Nephron progenitor cell (in vitro differentiated cells): Measurements from ENCODE around the gene SFXN3.

ENCODE experiments used
- DNase-seq: peaks from one replicate; pipeline ENCODE4 v3.0.0; 2021
- H3K27ac Mint-ChIP-seq: 2 replicates; pipeline ENCODE4 v1.8.0; 2021; ENCODE audit warnings: mild to moderate bottlenecking, moderate library complexity, mixed read lengths
- H3K27me3 Mint-ChIP-seq: 2 replicates; pipeline ENCODE4 v1.8.0; 2021; ENCODE audit warnings: mild to moderate bottlenecking, low read depth, mixed read lengths; ENCODE audit not compliant: poor library complexity
- H3K36me3 Mint-ChIP-seq: 2 replicates; pipeline ENCODE4 v1.8.0; 2021; ENCODE audit warnings: low read depth, mixed read lengths
- H3K4me1 Mint-ChIP-seq: 2 replicates; pipeline ENCODE4 v1.8.0; 2021; ENCODE audit warnings: mixed read lengths
- H3K4me3 Mint-ChIP-seq: 2 replicates; pipeline ENCODE4 v1.8.0; 2021; ENCODE audit warnings: mild to moderate bottlenecking, moderate library complexity, mixed read lengths
- H3K9me3 Mint-ChIP-seq: 2 replicates; pipeline ENCODE4 v1.8.0; 2021; ENCODE audit warnings: mild to moderate bottlenecking, moderate library complexity, mixed read lengths
- CTCF ChIP-seq: fragments of 200-600 bp; sonication (generic); IDR thresholded peaks from 2 replicates; pipeline ENCODE4 v1.5.0; 2021; ENCODE audit warnings: antibody characterized with exemption

SFXN3 gene

DNA sequence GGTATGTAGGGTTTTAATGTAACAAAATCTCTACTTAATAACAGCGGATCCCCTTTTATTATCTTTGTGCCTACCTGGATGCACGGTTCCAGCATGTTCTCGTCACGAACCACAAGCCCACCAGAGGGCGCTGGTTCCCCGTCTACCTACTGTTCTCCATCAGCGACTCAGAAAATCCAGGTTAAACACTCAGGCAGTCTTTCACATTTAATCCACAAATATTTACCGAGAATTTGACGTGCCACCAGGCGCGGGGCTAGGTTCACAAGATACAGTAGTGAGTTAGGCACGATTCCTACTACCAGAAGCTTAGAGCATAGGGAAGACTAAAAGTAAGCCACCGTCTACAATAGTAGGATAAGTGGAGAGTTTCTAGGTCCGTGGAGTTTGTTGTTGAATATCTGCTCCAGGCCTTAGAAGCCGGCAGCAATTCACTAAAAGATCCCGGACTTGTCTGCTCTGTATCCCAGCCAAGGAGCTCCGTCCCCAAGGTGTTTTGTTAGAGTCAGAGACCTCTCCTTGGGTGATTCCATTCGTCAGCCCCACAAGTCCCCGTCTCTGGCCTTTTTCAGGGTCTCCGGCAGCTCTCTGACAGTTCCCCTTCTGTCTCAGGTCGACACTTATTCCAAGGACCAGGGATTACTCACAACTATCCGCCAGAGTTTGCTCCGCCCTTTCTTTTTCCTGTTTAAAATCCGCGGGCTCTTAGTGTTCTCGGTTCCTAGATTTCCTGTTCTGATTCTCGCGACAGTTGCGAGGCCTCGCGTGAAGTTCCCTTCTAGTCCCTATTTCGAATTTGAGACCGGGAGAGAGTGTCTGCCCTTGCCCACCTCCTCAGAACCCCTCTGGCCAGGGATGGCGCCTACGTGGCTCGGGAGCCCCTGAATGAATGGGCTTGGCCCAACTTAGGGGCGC is 29.3 kb downstream of the SFXN3 start:
- Mint-ChIP-seq H3K4me3 (peak overlapping the region; percentile 92), H3K4me1 (peaks cover 49% of the 10 kb centered on the region), H3K36me3 (peaks cover 6% of the 10 kb centered on the region), H3K27ac (peak overlapping the region; percentile 96), H3K27me3 (peaks cover 37% of the 10 kb centered on the region), H3K9me3 (no peaks in the 10 kb centered on the region)
- peak; percentile 95 for TF ChIP-seq CTCF
- DNase-seq: peak; percentile 93

DNA sequence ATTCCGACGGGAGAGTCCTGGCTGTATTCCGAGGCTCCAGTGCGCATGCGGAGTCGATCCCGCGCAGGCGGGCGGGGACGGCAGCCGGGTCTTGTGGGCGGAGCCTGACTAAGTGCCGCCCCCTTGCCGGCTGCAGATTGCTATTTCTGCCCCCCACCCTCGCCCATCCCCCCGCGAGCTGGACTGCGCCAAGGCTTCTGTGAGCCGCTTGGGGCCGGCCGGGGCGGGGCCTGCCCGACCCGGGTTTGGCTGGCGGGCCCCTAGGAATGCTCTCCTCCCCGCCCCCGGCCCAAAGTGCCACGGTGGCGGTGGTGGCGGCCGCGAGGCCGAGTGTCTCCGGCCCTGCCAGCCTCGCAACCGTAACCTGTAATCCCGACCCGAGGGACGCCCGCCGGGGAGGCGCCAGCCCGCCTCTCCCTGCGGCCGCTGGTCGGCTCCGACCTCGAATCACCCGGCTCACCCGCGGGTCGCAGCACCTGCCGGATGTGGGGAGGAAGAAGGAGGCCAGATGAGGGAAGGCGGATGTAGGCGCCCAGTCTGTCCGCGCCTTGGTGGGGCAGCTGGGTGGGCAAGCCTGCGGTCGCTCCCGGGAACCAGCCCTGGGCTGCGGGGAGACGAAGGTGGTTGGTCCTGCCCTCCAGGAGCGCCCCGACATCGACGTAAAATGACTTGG is 30.1 kb downstream of the SFXN3 start:
- H3K27ac Mint-ChIP-seq: peak overlapping the region; percentile 96
- H3K9me3 Mint-ChIP-seq: no peaks in the 10 kb centered on the region
- H3K4me1 Mint-ChIP-seq: peaks cover 57% of the 10 kb centered on the region
- H3K27me3 Mint-ChIP-seq: peaks cover 45% of the 10 kb centered on the region
- peak overlapping the region; percentile 92 for H3K4me3 Mint-ChIP-seq
- TF ChIP-seq CTCF: no peak
- peak; percentile 99 for DNase-seq
- H3K36me3 Mint-ChIP-seq: peaks cover 4% of the 10 kb centered on the region

DNA sequence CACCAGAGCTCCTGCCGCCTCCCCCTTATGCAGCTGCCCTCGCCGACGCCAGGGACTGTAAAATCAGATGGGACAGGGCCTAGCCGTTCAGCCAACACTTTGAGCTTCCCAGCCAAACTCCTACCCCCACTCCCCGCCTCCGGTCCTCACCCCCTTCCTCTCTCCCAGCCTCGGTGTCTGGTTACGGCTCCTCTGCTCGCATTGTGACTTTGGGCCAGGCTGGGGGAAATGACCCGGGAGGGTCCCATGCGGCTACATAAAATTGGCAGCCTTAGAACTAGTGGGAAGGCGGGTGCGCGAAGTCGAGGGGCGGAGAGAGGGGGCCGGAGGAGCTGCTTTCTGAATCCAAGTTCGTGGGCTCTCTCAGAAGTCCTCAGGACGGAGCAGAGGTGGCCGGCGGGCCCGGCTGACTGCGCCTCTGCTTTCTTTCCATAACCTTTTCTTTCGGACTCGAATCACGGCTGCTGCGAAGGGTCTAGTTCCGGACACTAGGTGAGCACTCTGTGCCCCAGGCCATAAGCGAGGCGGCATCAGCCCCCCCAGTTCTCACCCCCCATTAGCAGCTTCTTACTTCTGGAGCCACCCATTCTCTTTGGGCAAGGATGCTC is 30.7 kb downstream of the SFXN3 start, which contains the start of gene KAZALD1:
TSS of gene KAZALD1 (plus strand) at position 366 of the 608 bp plus-strand sequence. CDS start 604 bp downstream, outside the sequence.
- Mint-ChIP-seq H3K27ac (peak within 1 kb of the TSS; percentile 96), H3K27me3 (peaks cover 52% of the 10 kb centered on the region), H3K4me1 (peaks cover 59% of the 10 kb centered on the region), H3K4me3 (peak within 1 kb of the TSS; percentile 92), H3K9me3 (no peaks in the 10 kb centered on the region), H3K36me3 (no peaks in the 10 kb centered on the region)
- DNase-seq: peak; percentile 67
- TF ChIP-seq CTCF: no peak

DNA sequence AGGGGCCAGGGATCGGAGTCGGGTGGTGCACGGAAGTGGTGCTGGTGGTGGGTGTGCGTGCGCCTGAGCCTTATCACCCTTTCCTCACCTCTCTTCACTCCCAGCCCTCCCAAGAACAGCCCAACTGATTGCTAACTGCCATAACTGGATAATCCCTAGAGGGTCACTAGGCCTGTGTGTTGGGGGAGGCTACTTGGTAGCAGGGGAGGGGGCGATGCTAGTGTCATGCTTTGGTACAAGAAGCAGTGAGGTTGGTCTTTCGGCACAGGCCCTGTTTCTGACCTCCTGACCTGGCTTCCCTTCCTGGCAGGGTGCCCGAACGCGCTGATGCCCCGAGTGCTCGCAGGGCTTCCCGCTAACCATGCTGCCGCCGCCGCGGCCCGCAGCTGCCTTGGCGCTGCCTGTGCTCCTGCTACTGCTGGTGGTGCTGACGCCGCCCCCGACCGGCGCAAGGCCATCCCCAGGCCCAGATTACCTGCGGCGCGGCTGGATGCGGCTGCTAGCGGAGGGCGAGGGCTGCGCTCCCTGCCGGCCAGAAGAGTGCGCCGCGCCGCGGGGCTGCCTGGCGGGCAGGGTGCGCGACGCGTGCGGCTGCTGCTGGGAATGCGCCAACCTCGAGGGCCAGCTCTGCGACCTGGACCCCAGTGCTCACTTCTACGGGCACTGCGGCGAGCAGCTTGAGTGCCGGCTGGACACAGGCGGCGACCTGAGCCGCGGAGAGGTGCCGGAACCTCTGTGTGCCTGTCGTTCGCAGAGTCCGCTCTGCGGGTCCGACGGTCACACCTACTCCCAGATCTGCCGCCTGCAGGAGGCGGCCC is 31.4 kb downstream of the SFXN3 start:
- Mint-ChIP-seq H3K27ac (peak overlapping the region; percentile 96), H3K27me3 (peaks cover 59% of the 10 kb centered on the region), H3K36me3 (no peaks in the 10 kb centered on the region), H3K4me1 (peaks cover 61% of the 10 kb centered on the region), H3K4me3 (peak overlapping the region; percentile 83), H3K9me3 (no peaks in the 10 kb centered on the region)
- peak; percentile 86 for DNase-seq
- TF ChIP-seq CTCF: peak; percentile 52

- DNase-seq: no peak
- H3K27me3 Mint-ChIP-seq: peaks cover 64% of the 10 kb centered on the region
- H3K4me1 Mint-ChIP-seq: peaks cover 63% of the 10 kb centered on the region
- H3K27ac Mint-ChIP-seq: no peak overlapping the region
- H3K9me3 Mint-ChIP-seq: no peaks in the 10 kb centered on the region
- peak overlapping the region; percentile 63 for H3K4me3 Mint-ChIP-seq
- no peak for TF ChIP-seq CTCF
- H3K36me3 Mint-ChIP-seq: no peaks in the 10 kb centered on the region
Measured at GRCh38 chr10:101063050-101063525, 32.1 kb downstream of the SFXN3 start.
